Measurements from ENCODE around the gene ZYG11A.

ZYG11A gene

GRCh38 chr1:52904208-52904926, 61.8 kb downstream of the ZYG11A start:
- Histone ChIP-seq H3K79me2 (ENCODE audit: control insufficient read depth, low read length) (no peaks in the 10 kb centered on the region), H4K20me1 (ENCODE audit: control insufficient read depth, insufficient read depth, low read depth, low read length) (no peaks in the 10 kb centered on the region), H3K36me3 (ENCODE audit: control insufficient read depth, low read length) (no peaks in the 10 kb centered on the region), H3F3A (ENCODE audit: control insufficient read depth, insufficient read depth) (no peaks in the 10 kb centered on the region), H3K4me1 (ENCODE audit: control insufficient read depth, low read length) (no peaks in the 10 kb centered on the region), H3K9me2 (replicated peaks; ENCODE audit: control insufficient read depth, low read length) (no peaks in the 10 kb centered on the region), H3K27ac (ENCODE audit: low read depth, low read length) (no peak overlapping the region), H3K4me2 (ENCODE audit: low read length) (no peak overlapping the region), H3K9me3 (ENCODE audit: control insufficient read depth, insufficient read depth, low read length) (no peaks in the 10 kb centered on the region), H3K27me3 (ENCODE audit: control insufficient read depth, low read length) (peaks cover 3% of the 10 kb centered on the region; the same call in 1 of the 2 replicates), H3K4me3 (ENCODE audit: low read length) (no peak overlapping the region)
- TF ChIP-seq, protein P1, sequence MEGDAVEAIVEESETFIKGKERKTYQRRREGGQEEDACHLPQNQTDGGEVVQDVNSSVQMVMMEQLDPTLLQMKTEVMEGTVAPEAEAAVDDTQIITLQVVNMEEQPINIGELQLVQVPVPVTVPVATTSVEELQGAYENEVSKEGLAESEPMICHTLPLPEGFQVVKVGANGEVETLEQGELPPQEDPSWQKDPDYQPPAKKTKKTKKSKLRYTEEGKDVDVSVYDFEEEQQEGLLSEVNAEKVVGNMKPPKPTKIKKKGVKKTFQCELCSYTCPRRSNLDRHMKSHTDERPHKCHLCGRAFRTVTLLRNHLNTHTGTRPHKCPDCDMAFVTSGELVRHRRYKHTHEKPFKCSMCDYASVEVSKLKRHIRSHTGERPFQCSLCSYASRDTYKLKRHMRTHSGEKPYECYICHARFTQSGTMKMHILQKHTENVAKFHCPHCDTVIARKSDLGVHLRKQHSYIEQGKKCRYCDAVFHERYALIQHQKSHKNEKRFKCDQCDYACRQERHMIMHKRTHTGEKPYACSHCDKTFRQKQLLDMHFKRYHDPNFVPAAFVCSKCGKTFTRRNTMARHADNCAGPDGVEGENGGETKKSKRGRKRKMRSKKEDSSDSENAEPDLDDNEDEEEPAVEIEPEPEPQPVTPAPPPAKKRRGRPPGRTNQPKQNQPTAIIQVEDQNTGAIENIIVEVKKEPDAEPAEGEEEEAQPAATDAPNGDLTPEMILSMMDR (IDR thresholded peaks at IDR 0.05; ENCODE audit: low read depth, low read length, poor library complexity, severe bottlenecking) = no peak
- TF ChIP-seq EZH2phosphoT487 (IDR thresholded peaks at IDR 0.05; ENCODE audit: borderline replicate concordance, low read length) = no peak

DNA sequence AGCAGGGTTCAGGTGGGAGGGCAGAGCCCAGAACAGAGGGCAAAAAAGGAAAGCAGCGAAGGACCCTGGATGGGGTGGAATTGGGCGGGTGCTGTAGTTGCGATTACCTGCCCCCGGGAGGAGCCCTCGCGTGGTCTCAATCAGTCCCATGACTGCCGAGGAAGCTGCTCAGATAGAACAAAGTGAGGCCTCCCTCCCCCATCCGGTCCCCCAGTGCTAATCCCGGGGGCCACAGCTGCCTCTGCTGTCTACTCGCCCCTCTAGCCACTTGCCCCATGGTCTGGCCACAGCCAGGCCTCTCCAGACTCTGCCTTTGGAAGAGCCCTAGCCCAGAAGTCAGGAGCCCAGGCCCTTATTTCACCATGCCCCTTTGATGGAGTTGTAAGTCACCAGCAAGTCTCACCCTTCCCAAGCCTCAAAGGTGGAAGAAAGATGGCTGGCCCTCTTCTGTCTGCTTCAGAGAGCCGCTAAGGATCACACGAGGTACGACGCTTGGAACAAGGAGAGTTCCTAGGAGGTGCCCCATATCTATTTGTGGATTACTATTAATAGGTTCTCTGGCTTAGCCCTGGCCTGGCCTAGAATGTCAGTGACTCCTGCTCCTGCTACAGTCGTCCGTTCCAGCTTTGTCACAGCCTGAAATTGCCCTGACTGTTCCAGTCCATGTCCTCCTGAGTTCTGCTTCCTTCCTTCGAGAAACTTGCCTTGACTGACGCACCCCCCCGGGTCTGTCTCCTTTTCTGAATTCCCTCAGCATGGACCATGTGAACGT, 62.6 kb downstream of the ZYG11A start:
- H3K79me2 ChIP-seq (ENCODE audit: control insufficient read depth, low read length) = no peaks in the 10 kb centered on the region
- no peak overlapping the region for H3K4me3 ChIP-seq (ENCODE audit: low read length)
- H3F3A ChIP-seq (ENCODE audit: control insufficient read depth, insufficient read depth) = no peaks in the 10 kb centered on the region
- H3K36me3 ChIP-seq (ENCODE audit: control insufficient read depth, low read length) = no peaks in the 10 kb centered on the region
- TF ChIP-seq, protein P1 (IDR thresholded peaks at IDR 0.05; ENCODE audit: low read depth, low read length, poor library complexity, severe bottlenecking) = peak; percentile 58
- no peak for TF ChIP-seq EZH2phosphoT487 (IDR thresholded peaks at IDR 0.05; ENCODE audit: borderline replicate concordance, low read length)
- H3K27ac ChIP-seq (ENCODE audit: low read depth, low read length) = no peak overlapping the region
- no peaks in the 10 kb centered on the region for H4K20me1 ChIP-seq (ENCODE audit: control insufficient read depth, insufficient read depth, low read depth, low read length)
- H3K27me3 ChIP-seq (ENCODE audit: control insufficient read depth, low read length) = peaks cover 3% of the 10 kb centered on the region; the same call in 1 of the 2 replicates
- no peaks in the 10 kb centered on the region for H3K9me3 ChIP-seq (ENCODE audit: control insufficient read depth, insufficient read depth, low read length)
- no peak overlapping the region for H3K4me2 ChIP-seq (ENCODE audit: low read length)
- no peaks in the 10 kb centered on the region for H3K9me2 ChIP-seq (replicated peaks; ENCODE audit: control insufficient read depth, low read length)
- no peaks in the 10 kb centered on the region for H3K4me1 ChIP-seq (ENCODE audit: control insufficient read depth, low read length)

GRCh38 chr1:52906135-52906603, 63.6 kb downstream of the ZYG11A start:
- Histone ChIP-seq H3K27ac (ENCODE audit: low read depth, low read length) (no peak overlapping the region), H3K4me2 (ENCODE audit: low read length) (no peak overlapping the region), H3K79me2 (ENCODE audit: control insufficient read depth, low read length) (no peaks in the 10 kb centered on the region), H4K20me1 (ENCODE audit: control insufficient read depth, insufficient read depth, low read depth, low read length) (no peaks in the 10 kb centered on the region), H3F3A (ENCODE audit: control insufficient read depth, insufficient read depth) (no peaks in the 10 kb centered on the region), H3K9me3 (ENCODE audit: control insufficient read depth, insufficient read depth, low read length) (no peaks in the 10 kb centered on the region), H3K36me3 (ENCODE audit: control insufficient read depth, low read length) (no peaks in the 10 kb centered on the region), H3K27me3 (ENCODE audit: control insufficient read depth, low read length) (no peaks in the 10 kb centered on the region; the same call in 1 of the 2 replicates), H3K9me2 (replicated peaks; ENCODE audit: control insufficient read depth, low read length) (no peaks in the 10 kb centered on the region), H3K4me1 (ENCODE audit: control insufficient read depth, low read length) (no peaks in the 10 kb centered on the region), H3K4me3 (ENCODE audit: low read length) (no peak overlapping the region)
- no peak for TF ChIP-seq EZH2phosphoT487 (IDR thresholded peaks at IDR 0.05; ENCODE audit: borderline replicate concordance, low read length)
- TF ChIP-seq, protein P1 (IDR thresholded peaks at IDR 0.05; ENCODE audit: low read depth, low read length, poor library complexity, severe bottlenecking) = no peak
